ENCODE measurements around the gene CBFA2T3. TPM values are rescaled to one million over a fixed set of nuclear protein-coding genes. Genes with fewer than 3 reads are reported as not detected.

Gene CBFA2T3
- total and polyA plus RNA-seq, 2 of the 8 experiments (the other 6 are each of a cell fraction or from before 2014, with no cell fraction given) = 0.51 to 1.3 TPM

DNA sequence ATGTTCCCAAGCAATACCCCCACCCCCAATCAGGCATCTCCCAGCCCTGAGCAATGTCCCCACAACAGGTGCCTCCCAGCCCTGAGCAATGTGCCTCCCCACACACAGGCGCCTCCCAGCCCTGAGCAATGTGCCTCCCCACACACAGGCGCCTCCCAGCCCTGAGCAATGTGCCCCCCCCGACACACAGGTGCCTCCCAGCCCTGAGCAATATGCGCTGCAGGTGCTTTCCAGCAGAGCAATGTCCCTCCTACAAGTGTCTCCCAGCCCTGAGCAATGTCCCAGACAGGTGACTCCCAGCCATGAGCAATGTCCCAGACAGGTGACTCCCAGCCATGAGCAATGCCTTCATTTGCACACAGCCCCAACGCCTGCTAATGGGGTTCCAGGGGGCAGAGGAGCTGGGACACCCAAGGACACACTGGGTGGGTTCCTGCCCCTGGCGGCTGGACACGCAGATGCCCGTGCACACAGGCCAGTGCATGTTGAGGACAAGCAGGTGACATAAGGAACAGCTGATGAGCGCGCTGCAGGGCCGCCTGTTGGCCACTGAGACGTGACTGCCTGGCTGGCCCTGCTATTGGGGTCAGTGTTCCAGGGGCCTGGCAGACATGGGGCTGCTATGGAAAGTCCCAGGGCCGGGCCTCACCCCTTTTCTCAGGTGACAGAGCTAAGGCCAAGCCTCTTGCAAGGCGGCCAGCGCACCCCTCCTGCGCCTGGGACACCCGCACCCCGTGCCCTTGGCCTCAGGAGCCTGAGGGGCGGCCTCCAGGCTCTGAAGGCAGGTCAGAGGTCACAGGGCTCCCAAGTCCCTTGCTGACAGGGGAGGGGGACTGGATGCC lies 83.7 kb downstream of the CBFA2T3 start (continued):
- TF ChIP-seq KDM1A (IDR thresholded peaks at IDR 0.05; ENCODE audit: borderline replicate concordance, low read length) (no peak), NRF1 (IDR thresholded peaks at IDR 0.05; ENCODE audit: low read depth, low read length) (no peak)
- TF ChIP-seq, protein P1, sequence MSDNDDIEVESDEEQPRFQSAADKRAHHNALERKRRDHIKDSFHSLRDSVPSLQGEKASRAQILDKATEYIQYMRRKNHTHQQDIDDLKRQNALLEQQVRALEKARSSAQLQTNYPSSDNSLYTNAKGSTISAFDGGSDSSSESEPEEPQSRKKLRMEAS (IDR thresholded peaks at IDR 0.05) = no peak
